Measurements from ENCODE around the gene LHFPL6. TPM values are rescaled to one million over a fixed set of nuclear protein-coding genes. Genes with fewer than 3 reads are reported as not detected.

Gene LHFPL6
- total RNA-seq, 1 donor from 2014 or later = 3.0 TPM

- H3K9me3 Mint-ChIP-seq = no peaks in the 10 kb centered on the region
- H3K27me3 Mint-ChIP-seq (ENCODE audit: insufficient read depth, low read depth) = peaks cover 6% of the 10 kb centered on the region
- H3K36me3 ChIP-seq = no peaks in the 10 kb centered on the region
- DNase-seq (ENCODE audit: low spot score) = no peak
- peaks cover 5% of the 10 kb centered on the region for H3K36me3 Mint-ChIP-seq
- no peak overlapping the region for H2AFZ ChIP-seq (replicated peaks)
- H3K4me1 Mint-ChIP-seq = peaks cover 62% of the 10 kb centered on the region
- H3K27ac Mint-ChIP-seq = no peak overlapping the region
- no peak overlapping the region for H3K4me3 Mint-ChIP-seq
- no peak overlapping the region for H3K4me2 ChIP-seq
- no peak overlapping the region for H3K9ac ChIP-seq
- no peaks in the 10 kb centered on the region for H3K9me3 ChIP-seq (ENCODE audit: low read depth)
- H3K4me1 ChIP-seq = peaks cover 11% of the 10 kb centered on the region
- H3K27ac ChIP-seq = no peak overlapping the region
- no peak for TF ChIP-seq CTCF (IDR thresholded peaks at IDR 0.05)
- no peak for TF ChIP-seq EZH2 (IDR thresholded peaks at IDR 0.05)
- TF ChIP-seq EZH2phosphoT487 (IDR thresholded peaks at IDR 0.05) = no peak
- peaks cover under 1% of the 10 kb centered on the region for H3F3A ChIP-seq (ENCODE audit: low read depth)
- H3K4me3 ChIP-seq = no peak overlapping the region
- peaks cover 68% of the 10 kb centered on the region for H3K27me3 ChIP-seq
- H3K79me2 ChIP-seq (ENCODE audit: low read depth) = no peaks in the 10 kb centered on the region
- no peaks in the 10 kb centered on the region for H4K20me1 ChIP-seq (ENCODE audit: low read depth)
Measured at GRCh38 chr13:39391761-39392160, 211.2 kb downstream of the LHFPL6 start.

- TF ChIP-seq EZH2phosphoT487 (IDR thresholded peaks at IDR 0.05) (no peak), EZH2 (IDR thresholded peaks at IDR 0.05) (no peak), CTCF (IDR thresholded peaks at IDR 0.05) (no peak)
- DNase-seq (ENCODE audit: low spot score) = no peak
- H3K27me3 Mint-ChIP-seq (ENCODE audit: insufficient read depth, low read depth) = peaks cover 6% of the 10 kb centered on the region
- Histone ChIP-seq H2AFZ (replicated peaks) (no peak overlapping the region), H3K79me2 (ENCODE audit: low read depth) (no peaks in the 10 kb centered on the region), H3K36me3 (no peaks in the 10 kb centered on the region), H3K27ac (no peak overlapping the region), H3K4me2 (no peak overlapping the region), H3K4me1 (peaks cover 36% of the 10 kb centered on the region), H3K27me3 (peaks cover 60% of the 10 kb centered on the region), H3K4me3 (no peak overlapping the region), H3K9ac (no peak overlapping the region), H4K20me1 (ENCODE audit: low read depth) (peaks cover 8% of the 10 kb centered on the region), H3K9me3 (ENCODE audit: low read depth) (no peaks in the 10 kb centered on the region), H3F3A (ENCODE audit: low read depth) (peaks cover 22% of the 10 kb centered on the region)
- no peak overlapping the region for H3K4me3 Mint-ChIP-seq
- peaks cover 64% of the 10 kb centered on the region for H3K4me1 Mint-ChIP-seq
- peaks cover 5% of the 10 kb centered on the region for H3K36me3 Mint-ChIP-seq
- H3K9me3 Mint-ChIP-seq = no peaks in the 10 kb centered on the region
- H3K27ac Mint-ChIP-seq = peak overlapping the region; percentile 94
Measured at GRCh38 chr13:39389013-39389412, 214.0 kb downstream of the LHFPL6 start.

- Histone ChIP-seq H3K9ac (no peak overlapping the region), H2AFZ (replicated peaks) (no peak overlapping the region), H3K4me3 (no peak overlapping the region), H3K79me2 (ENCODE audit: low read depth) (no peaks in the 10 kb centered on the region), H3K4me1 (peaks cover 36% of the 10 kb centered on the region), H3K27ac (no peak overlapping the region), H4K20me1 (ENCODE audit: low read depth) (peaks cover 8% of the 10 kb centered on the region), H3F3A (ENCODE audit: low read depth) (peaks cover 22% of the 10 kb centered on the region), H3K36me3 (no peaks in the 10 kb centered on the region), H3K9me3 (ENCODE audit: low read depth) (no peaks in the 10 kb centered on the region), H3K4me2 (peak overlapping the region; percentile 61), H3K27me3 (peaks cover 69% of the 10 kb centered on the region)
- Mint-ChIP-seq H3K27ac (peak overlapping the region; percentile 89), H3K36me3 (peaks cover 12% of the 10 kb centered on the region), H3K4me1 (peaks cover 61% of the 10 kb centered on the region), H3K27me3 (ENCODE audit: insufficient read depth, low read depth) (peaks cover 2% of the 10 kb centered on the region), H3K4me3 (peak overlapping the region; percentile 7), H3K9me3 (peaks cover 14% of the 10 kb centered on the region)
- peak; percentile 83 for DNase-seq (ENCODE audit: low spot score)
- TF ChIP-seq EZH2phosphoT487 (IDR thresholded peaks at IDR 0.05) (peak; percentile 61), CTCF (IDR thresholded peaks at IDR 0.05) (no peak), EZH2 (IDR thresholded peaks at IDR 0.05) (no peak)
Measured at GRCh38 chr13:39385621-39386231, 217.3 kb downstream of the LHFPL6 start.
